H9 (cell line): ENCODE data around the gene FANCC. TPM values are rescaled to one million over a fixed set of nuclear protein-coding genes. Genes with fewer than 3 reads are reported as not detected.

ENCODE experiments used
- DNase-seq: peaks from one replicate; pipeline ENCODE4 v3.0.0-alpha.2; 2017
- H2AFZ ChIP-seq: one replicate; pipeline ENCODE4 v1.6.1; 2013; ENCODE audit warnings: mild to moderate bottlenecking, low read length, control low read depth, moderate library complexity
- H2AK5ac ChIP-seq: 2 replicates; pipeline ENCODE4 v1.6.1; 2013; ENCODE audit warnings: low read length, control low read depth, mixed read lengths; ENCODE audit not compliant: insufficient read length
- H2BK120ac ChIP-seq: one replicate; pipeline ENCODE4 v1.6.1; 2013; ENCODE audit warnings: low read depth, mild to moderate bottlenecking, low read length, control low read depth, inconsistent platforms; ENCODE audit not compliant: poor library complexity, severe bottlenecking
- H2BK12ac ChIP-seq: 2 replicates; pipeline ENCODE4 v1.6.1; 2013; ENCODE audit warnings: low read length, control low read depth, mixed read lengths, low read depth; ENCODE audit not compliant: insufficient read length
- H2BK15ac ChIP-seq: 2 replicates; pipeline ENCODE4 v1.6.1; 2013; ENCODE audit warnings: low read depth, low read length, control low read depth
- H2BK20ac ChIP-seq: one replicate; pipeline ENCODE4 v1.6.1; 2013; ENCODE audit warnings: low read depth, mild to moderate bottlenecking, low read length, control low read depth, inconsistent platforms; ENCODE audit not compliant: poor library complexity, severe bottlenecking
- H2BK5ac ChIP-seq: 2 replicates; pipeline ENCODE4 v1.6.1; 2013; ENCODE audit warnings: low read length, control low read depth, mixed read lengths; ENCODE audit not compliant: insufficient read length
- H3K14ac ChIP-seq: 2 replicates; pipeline ENCODE4 v1.6.1; 2013; ENCODE audit warnings: low read length, control low read depth; ENCODE audit not compliant: insufficient read depth
- H3K18ac ChIP-seq: 2 replicates; pipeline ENCODE4 v1.6.1; 2013; ENCODE audit warnings: low read depth, mild to moderate bottlenecking, mixed read lengths, low read length, control low read depth; ENCODE audit not compliant: insufficient read length
- H3K23ac ChIP-seq: 2 replicates; pipeline ENCODE4 v1.6.1; 2013; ENCODE audit warnings: low read length, control low read depth, mixed read lengths, low read depth; ENCODE audit not compliant: insufficient read length
- H3K23me2 ChIP-seq: 2 replicates; pipeline ENCODE4 v1.6.1; 2013; ENCODE audit warnings: low read depth, mild to moderate bottlenecking, mixed read lengths, low read length, control low read depth; ENCODE audit not compliant: insufficient read length, poor library complexity, severe bottlenecking
- H3K27ac ChIP-seq: 2 replicates; pipeline ENCODE4 v1.5.1; 2013; ENCODE audit warnings: low read length, control low read depth, mixed read lengths, low read depth; ENCODE audit not compliant: insufficient read length
- H3K27me3 ChIP-seq: 2 replicates; pipeline ENCODE4 v1.6.1; 2013; ENCODE audit warnings: low read length, control low read depth, inconsistent platforms; ENCODE audit not compliant: insufficient read depth
- H3K4ac ChIP-seq: 2 replicates; pipeline ENCODE4 v1.6.1; 2013; ENCODE audit warnings: low read depth, mild to moderate bottlenecking, control low read depth, inconsistent platforms, low read length, moderate library complexity
- H3K4me1 ChIP-seq: 2 replicates; pipeline ENCODE4 v1.6.1; 2013; ENCODE audit warnings: low read length, control low read depth, inconsistent platforms; ENCODE audit not compliant: insufficient read depth
- H3K4me2 ChIP-seq: 2 replicates; pipeline ENCODE4 v1.6.1; 2013; ENCODE audit warnings: low read length, control low read depth, mixed read lengths; ENCODE audit not compliant: insufficient read length, insufficient read depth
- H3K56ac ChIP-seq: 2 replicates; pipeline ENCODE4 v1.6.1; 2013; ENCODE audit warnings: low read depth, mild to moderate bottlenecking, mixed read lengths, low read length, control low read depth; ENCODE audit not compliant: insufficient read length
- H3K79me1 ChIP-seq: 2 replicates; pipeline ENCODE4 v1.6.1; 2013; ENCODE audit warnings: low read depth, mild to moderate bottlenecking, moderate library complexity, low read length, control low read depth, inconsistent platforms; ENCODE audit not compliant: insufficient read depth, poor library complexity, severe bottlenecking
- H3K79me2 ChIP-seq: 2 replicates; pipeline ENCODE4 v1.6.1; 2013; ENCODE audit warnings: low read length, control low read depth, inconsistent platforms; ENCODE audit not compliant: insufficient read depth
- H3K9ac ChIP-seq: 2 replicates; pipeline ENCODE4 v1.6.1; 2013; ENCODE audit warnings: low read length, control low read depth, mixed read lengths; ENCODE audit not compliant: insufficient read length; ENCODE audit errors: extremely low read depth
- H3K9me3 ChIP-seq: one replicate; pipeline ENCODE4 v1.6.1; 2013; ENCODE audit warnings: low read depth, low read length, inconsistent platforms; ENCODE audit not compliant: control insufficient read depth
- H3T11ph ChIP-seq: one replicate; pipeline ENCODE4 v1.6.1; 2013; ENCODE audit warnings: mild to moderate bottlenecking, low read length, control low read depth, inconsistent platforms
- H4K20me1 ChIP-seq: one replicate; pipeline ENCODE4 v1.6.1; 2013; ENCODE audit not compliant: control insufficient read depth, insufficient read length, insufficient read depth
- H4K5ac ChIP-seq: 2 replicates; pipeline ENCODE4 v1.6.1; 2013; ENCODE audit warnings: low read depth, mild to moderate bottlenecking, mixed read lengths, low read length, control low read depth; ENCODE audit not compliant: insufficient read length
- H4K8ac ChIP-seq: replicated peaks from 2 replicates; pipeline ENCODE4 v1.6.1; 2013; ENCODE audit warnings: low read length, control low read depth, mixed read lengths, low read depth; ENCODE audit not compliant: insufficient read length
- H4K91ac ChIP-seq: 2 replicates; pipeline ENCODE4 v1.6.1; 2013; ENCODE audit warnings: low read depth, mild to moderate bottlenecking, moderate library complexity, mixed read lengths, low read length, control low read depth; ENCODE audit not compliant: insufficient read length
- H3K27ac Mint-ChIP-seq, 3 experiments: 2 replicates in 2 of 3; 3 replicates in 1 of 3; pipeline ENCODE4 v1.8.0; 2020 to 2021; ENCODE audit warnings: mixed read lengths in 3 of 3, mild to moderate bottlenecking in 1 of 3, moderate library complexity in 1 of 3
- H3K27me3 Mint-ChIP-seq: 2 replicates; pipeline ENCODE4 v1.8.0; 2021; ENCODE audit warnings: low read depth, mild to moderate bottlenecking, moderate library complexity, mixed read lengths
- H3K36me3 Mint-ChIP-seq, 3 experiments: 2 replicates in 2 of 3; 3 replicates in 1 of 3; pipeline ENCODE4 v1.8.0; 2020 to 2021; ENCODE audit warnings: low read depth in 3 of 3, mixed read lengths in 3 of 3; ENCODE audit not compliant: insufficient read depth in 1 of 3
- H3K4me1 Mint-ChIP-seq, 2 experiments: 2 replicates each; pipeline ENCODE4 v1.8.0; 2020; ENCODE audit warnings: mixed read lengths in 2 of 2
- H3K4me3 Mint-ChIP-seq, 2 experiments: 2 replicates in 1 of 2; 3 replicates in 1 of 2; pipeline ENCODE4 v1.8.0; 2020 to 2021; ENCODE audit warnings: mild to moderate bottlenecking in 2 of 2, mixed read lengths in 2 of 2, moderate library complexity in 1 of 2
- H3K9me3 Mint-ChIP-seq, 2 experiments: 2 replicates in 1 of 2; 3 replicates in 1 of 2; pipeline ENCODE4 v1.8.0; 2020; ENCODE audit warnings: mild to moderate bottlenecking in 2 of 2, mixed read lengths in 2 of 2, moderate library complexity in 1 of 2
- WGBS: extraction: QIAGEN DNeasy Blood & Tissue Kit; methylation state at CpG from one replicate; pipeline ENCODE4 v1.1.7; 2013; ENCODE audit warnings: missing lambda C conversion rate, low lambda C conversion rate, mixed read lengths; ENCODE audit not compliant: insufficient read length; ENCODE audit errors: extremely low coverage; 5-methylcytosine and 5-hydroxymethylcytosine counted together
- total RNA-seq: library from RNA; stranded (reverse); gene quantifications from 2 replicates; pipeline ENCODE4 v1.2.1, GENCODE V29; 2021
- TF ChIP-seq, protein P1 (sequence below): fragments of 200-600 bp; sonication (generic); conservative IDR thresholded peaks from 3 replicates; pipeline ENCODE4 v1.8.0; 2021; ENCODE audit warnings: antibody characterized with exemption, mild to moderate bottlenecking

Gene FANCC
- total RNA-seq, 1 experiment from 2014 or later, result 14.6 TPM

DNA sequence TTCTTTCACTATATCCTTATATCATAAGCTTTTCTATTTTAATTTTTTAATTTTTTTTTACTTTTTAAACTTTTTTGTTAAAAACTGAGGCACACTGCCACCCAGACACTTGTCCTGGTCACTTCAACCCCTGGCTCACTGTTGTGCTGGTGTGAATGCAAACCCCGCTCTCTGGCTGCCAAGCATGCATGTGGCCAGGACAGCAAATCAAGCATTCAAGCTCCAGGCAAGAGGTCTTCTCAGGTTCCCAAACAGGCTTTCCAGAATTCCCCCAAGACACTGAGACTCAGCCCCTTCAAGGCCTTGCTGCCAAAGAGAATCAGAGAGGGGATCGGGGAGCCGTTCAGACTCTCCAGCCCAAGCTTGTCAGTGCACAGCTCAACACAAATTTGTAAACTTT, 139.9 kb downstream of the FANCC start:
- Histone ChIP-seq H3K23ac (no peak overlapping the region), H2BK20ac (no peak overlapping the region), H3K27me3 (no peaks in the 10 kb centered on the region), H4K8ac (no peak overlapping the region), H3K9me3 (no peaks in the 10 kb centered on the region), H4K91ac (no peak overlapping the region), H3K79me1 (no peaks in the 10 kb centered on the region), H4K5ac (no peak overlapping the region), H2BK120ac (no peak overlapping the region), H2AK5ac (no peak overlapping the region), H2AFZ (no peak overlapping the region), H3K14ac (no peak overlapping the region), H3K4me1 (peaks cover 3% of the 10 kb centered on the region; the same call in 1 of the 2 replicates), H4K20me1 (peaks cover 3% of the 10 kb centered on the region), H3K23me2 (no peaks in the 10 kb centered on the region), H2BK5ac (no peak overlapping the region), H3K4me2 (no peak overlapping the region), H3T11ph (no peak overlapping the region), H3K27ac (no peak overlapping the region), H3K79me2 (no peaks in the 10 kb centered on the region), H3K18ac (no peak overlapping the region), H3K9ac (no peak overlapping the region), H2BK12ac (no peak overlapping the region), H3K56ac (no peak overlapping the region), H3K4ac (no peak overlapping the region), H2BK15ac (no peak overlapping the region)
- no peaks in the 10 kb centered on the region for H3K36me3 Mint-ChIP-seq
- H3K9me3 Mint-ChIP-seq, result no peaks in the 10 kb centered on the region
- WGBS, result no CpG with 5 or more reads among the region's 3 CpGs
- TF ChIP-seq, protein P1, sequence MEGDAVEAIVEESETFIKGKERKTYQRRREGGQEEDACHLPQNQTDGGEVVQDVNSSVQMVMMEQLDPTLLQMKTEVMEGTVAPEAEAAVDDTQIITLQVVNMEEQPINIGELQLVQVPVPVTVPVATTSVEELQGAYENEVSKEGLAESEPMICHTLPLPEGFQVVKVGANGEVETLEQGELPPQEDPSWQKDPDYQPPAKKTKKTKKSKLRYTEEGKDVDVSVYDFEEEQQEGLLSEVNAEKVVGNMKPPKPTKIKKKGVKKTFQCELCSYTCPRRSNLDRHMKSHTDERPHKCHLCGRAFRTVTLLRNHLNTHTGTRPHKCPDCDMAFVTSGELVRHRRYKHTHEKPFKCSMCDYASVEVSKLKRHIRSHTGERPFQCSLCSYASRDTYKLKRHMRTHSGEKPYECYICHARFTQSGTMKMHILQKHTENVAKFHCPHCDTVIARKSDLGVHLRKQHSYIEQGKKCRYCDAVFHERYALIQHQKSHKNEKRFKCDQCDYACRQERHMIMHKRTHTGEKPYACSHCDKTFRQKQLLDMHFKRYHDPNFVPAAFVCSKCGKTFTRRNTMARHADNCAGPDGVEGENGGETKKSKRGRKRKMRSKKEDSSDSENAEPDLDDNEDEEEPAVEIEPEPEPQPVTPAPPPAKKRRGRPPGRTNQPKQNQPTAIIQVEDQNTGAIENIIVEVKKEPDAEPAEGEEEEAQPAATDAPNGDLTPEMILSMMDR, result no peak
- DNase-seq, result no peak
- peaks cover 18 to 19% of the 10 kb centered on the region in 2 experiments for H3K4me1 Mint-ChIP-seq
- H3K4me3 Mint-ChIP-seq, result no peak overlapping the region
- H3K27ac Mint-ChIP-seq, result no peak overlapping the region
- H3K27me3 Mint-ChIP-seq, result no peaks in the 10 kb centered on the region; the same call in 1 of the 2 replicates
